ENCODE results near the gene PDCL3.

The PDCL3 gene

GRCh38 chr2:100610381-100610831 is 47.6 kb downstream of the PDCL3 start:
- DNase-seq (ENCODE audit: insufficient read length, low spot score) (peak; percentile 75), FAIRE-seq (peak; percentile 88)

DNA sequence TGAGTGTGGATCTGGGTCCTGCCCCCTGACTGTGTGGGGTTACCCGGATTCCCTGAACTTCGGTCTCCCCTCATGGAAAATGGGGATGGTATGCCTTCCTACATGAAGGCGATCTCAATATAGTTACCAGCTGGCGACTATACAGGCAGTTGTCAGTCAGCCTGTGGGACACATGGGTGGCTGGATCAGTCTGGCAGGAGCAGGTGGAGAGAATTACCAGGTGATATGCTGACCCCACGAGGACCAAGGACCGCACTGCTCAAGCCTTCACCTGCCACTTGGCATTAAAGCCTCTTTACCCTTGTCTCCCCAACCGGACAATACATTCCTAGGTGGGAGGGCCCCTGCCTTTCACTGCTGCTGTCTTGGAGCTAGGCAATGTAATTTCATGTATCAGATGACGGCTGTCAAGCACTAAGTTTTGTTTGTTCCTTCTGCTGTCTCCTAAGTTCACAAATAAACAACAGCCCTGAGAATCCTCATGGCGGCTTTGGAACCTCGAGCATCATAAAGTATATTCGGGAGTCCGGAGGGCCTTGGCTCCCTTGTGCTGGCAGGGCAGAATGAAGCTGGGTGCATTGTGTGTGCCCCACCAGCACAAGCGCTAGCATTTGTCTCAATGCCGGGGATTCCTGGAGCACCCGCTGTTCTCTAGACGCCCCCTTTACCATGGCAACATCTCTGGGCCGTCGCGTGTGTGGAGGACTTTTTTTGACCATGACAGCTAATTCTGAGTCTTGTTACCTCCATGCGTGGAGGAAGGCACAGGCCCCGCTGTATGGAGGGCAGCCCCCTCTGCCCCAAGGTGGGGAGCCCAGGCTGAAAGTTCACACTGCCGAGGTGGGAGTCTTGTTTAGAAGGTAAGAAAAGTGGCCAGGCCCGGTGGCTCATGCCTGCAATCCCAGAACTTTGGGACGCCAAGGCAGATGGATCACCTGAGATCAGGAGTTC is 48.6 kb downstream of the PDCL3 start:
- no peak for DNase-seq (ENCODE audit: insufficient read length, low spot score)
- FAIRE-seq, result no peak

GRCh38 chr2:100612388-100613000 is 49.7 kb downstream of the PDCL3 start:
- FAIRE-seq (no peak), DNase-seq (ENCODE audit: insufficient read length, low spot score) (no peak)

- no peak for FAIRE-seq
- no peak for DNase-seq (ENCODE audit: insufficient read length, low spot score)
Measured at GRCh38 chr2:100613719-100614118, 50.9 kb downstream of the PDCL3 start.

DNA sequence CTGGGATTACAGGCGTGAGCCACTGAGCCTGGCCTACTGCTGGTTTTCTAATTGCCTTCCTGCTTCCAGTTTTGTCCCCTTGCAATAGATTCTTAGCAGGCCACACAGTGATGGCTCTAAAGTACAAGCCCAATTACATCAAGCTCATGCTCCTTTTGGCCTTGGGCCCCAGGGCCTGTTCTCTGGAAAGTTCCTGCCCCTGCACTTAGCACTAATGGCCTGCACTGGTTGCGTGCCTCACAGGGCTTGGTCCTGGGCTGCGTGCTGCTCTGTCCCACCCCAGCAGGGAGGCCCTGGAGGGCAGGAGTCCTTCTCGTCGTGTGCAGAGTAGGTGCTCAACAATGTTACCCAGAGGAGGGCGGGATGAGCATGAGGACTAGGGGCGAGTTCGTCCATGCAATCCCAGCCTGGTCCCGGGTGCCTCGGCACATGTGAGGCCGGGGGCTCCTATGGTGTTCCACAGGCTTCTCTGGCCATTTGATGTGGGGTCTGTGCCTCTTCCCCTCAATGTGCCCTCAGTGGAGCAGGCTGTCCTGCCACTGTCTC is 51.7 kb downstream of the PDCL3 start:
- DNase-seq (ENCODE audit: insufficient read length, low spot score) (no peak), FAIRE-seq (no peak)

- no peak for FAIRE-seq
- no peak for DNase-seq (ENCODE audit: insufficient read length, low spot score)
Measured at GRCh38 chr2:100615471-100615870, 52.7 kb downstream of the PDCL3 start.

GRCh38 chr2:100615886-100616285 is 53.1 kb downstream of the PDCL3 start:
- no peak for FAIRE-seq

GRCh38 chr2:100616841-100617390 is 54.1 kb downstream of the PDCL3 start:
- DNase-seq (ENCODE audit: insufficient read length, low spot score), result no peak
- no peak for FAIRE-seq

More at GRCh38 chr2:100615886-100616285, 53.1 kb downstream of the PDCL3 start:
- no peak for DNase-seq (ENCODE audit: insufficient read length, low spot score)

- no peak for FAIRE-seq
- DNase-seq (ENCODE audit: insufficient read length, low spot score), result no peak
Measured at GRCh38 chr2:100619951-100620350, 57.2 kb downstream of the PDCL3 start.

DNA sequence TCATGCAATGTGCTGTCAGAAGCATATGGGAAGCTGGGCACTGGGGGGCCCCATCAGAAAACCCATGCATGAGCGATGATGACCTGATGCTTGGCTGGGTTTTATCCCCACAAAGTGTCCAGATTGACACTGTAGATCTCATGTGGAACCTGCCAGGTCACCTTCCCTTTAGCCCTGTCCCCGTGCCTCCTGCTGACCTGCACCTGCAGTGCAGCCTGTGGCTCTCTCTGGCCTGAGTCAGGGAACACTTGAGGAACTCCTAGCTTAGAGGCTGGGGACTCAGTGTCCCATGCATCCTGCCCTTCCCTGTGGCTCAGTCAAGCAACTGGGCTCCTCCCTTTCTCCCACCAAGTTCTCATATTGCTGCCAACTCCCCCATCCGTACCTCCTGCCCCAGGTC is 57.7 kb downstream of the PDCL3 start:
- FAIRE-seq (no peak), DNase-seq (ENCODE audit: insufficient read length, low spot score) (no peak)

GRCh38 chr2:100621371-100621951 is 58.7 kb downstream of the PDCL3 start:
- no peak for FAIRE-seq
- no peak for DNase-seq (ENCODE audit: insufficient read length, low spot score)

DNA sequence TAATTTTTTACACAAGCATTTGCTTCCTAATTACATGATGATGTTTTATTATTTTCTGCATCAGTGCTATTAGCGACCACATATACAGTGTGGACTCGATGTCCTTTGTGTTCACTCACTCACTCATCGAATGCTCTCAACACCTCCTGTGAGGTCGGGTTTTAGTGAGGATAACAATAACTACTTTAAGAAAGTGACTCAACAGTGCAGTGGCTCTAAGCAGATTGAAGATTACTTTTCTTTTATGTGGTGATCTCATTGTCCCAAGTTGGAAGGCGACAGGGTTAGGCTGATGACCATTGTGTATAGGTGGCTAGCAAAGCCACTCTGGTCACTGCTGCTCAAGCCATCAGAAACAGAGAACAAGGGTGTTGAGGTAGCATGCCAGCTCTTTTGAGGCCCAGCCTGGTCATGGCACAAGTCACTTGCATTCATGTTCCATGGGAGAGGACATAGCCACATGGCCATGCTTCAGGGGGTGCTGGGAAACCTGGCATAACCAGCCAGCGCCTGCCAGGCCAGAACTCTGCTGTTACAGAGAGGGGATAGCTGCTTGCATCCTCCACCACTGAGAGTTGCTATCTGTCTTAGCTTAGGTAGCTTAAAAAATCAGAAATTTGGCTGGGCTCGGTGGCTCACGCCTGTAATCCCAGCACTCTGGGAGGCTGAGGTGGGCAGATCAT is 60.4 kb downstream of the PDCL3 start:
- no peak for FAIRE-seq
- DNase-seq (ENCODE audit: insufficient read length, low spot score), result no peak

- FAIRE-seq, result no peak
- no peak for DNase-seq (ENCODE audit: insufficient read length, low spot score)
Measured at GRCh38 chr2:100623930-100624329, 61.1 kb downstream of the PDCL3 start.

DNA sequence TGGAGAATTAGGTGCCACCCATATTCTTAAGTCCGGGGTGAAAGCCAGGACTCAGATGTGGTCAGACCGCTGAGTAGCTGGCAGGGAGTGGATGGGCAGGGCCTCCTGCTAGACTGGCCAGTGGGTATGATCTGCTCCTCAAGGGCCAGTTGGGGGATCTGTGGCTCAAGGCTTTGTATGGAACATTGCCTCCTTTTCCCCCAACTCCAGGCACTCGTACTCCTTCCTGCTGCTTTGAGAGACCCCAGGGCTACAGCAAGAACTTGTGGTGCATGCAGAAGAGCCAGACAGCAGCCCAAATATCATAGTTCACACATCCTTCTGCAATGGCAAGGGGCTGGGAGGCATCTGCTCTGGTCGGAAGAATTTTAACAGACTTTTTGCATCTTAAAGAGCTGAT is 61.7 kb downstream of the PDCL3 start:
- DNase-seq (ENCODE audit: insufficient read length, low spot score), result no peak
- no peak for FAIRE-seq

- no peak for FAIRE-seq
Measured at GRCh38 chr2:100625717-100626116, 62.9 kb downstream of the PDCL3 start.

More at GRCh38 chr2:100625717-100626116, 62.9 kb downstream of the PDCL3 start:
- no peak for DNase-seq (ENCODE audit: insufficient read length, low spot score)
